K562 (cell line): ENCODE results near the gene TNFRSF6B. TPM values are rescaled to one million over a fixed set of nuclear protein-coding genes. Genes with fewer than 3 reads are reported as not detected.

Experiments used
- ARID3B ChIP-seq: fragments of 250-450 bp; sonication (Bioruptor Pico); IDR thresholded peaks from 2 replicates; pipeline ENCODE4 v1.4.0; 2020; ENCODE audit warnings: borderline replicate concordance
- IRF2 ChIP-seq: sonication (generic); formaldehyde crosslinking; IDR thresholded peaks from 2 replicates; pipeline ENCODE4 v1.8.1; 2022; ENCODE audit warnings: mild to moderate bottlenecking, missing genetic modification reagents
- KAT7 ChIP-seq: sonication (generic); formaldehyde crosslinking; IDR thresholded peaks from 2 replicates; pipeline ENCODE4 v1.8.0; 2022; ENCODE audit warnings: missing genetic modification reagents, mild to moderate bottlenecking, borderline replicate concordance
- MAZ ChIP-seq, 2 experiments: fragments of 450-650 bp in 1 of 2; sonication (generic) in 1 of 2; formaldehyde crosslinking; IDR thresholded peaks in 1 of 2; conservative IDR thresholded peaks in 1 of 2; 2 replicates each; pipeline versions ENCODE4 v1.4.0 to v1.5.0; 2020; ENCODE audit warnings: mild to moderate bottlenecking in 1 of 2, missing genetic modification reagents in 1 of 2
- MGA ChIP-seq: fragments of 450-650 bp; IDR thresholded peaks from 2 replicates; pipeline ENCODE4 v1.6.1; 2016; ENCODE audit warnings: mild to moderate bottlenecking, moderate library complexity
- POLR2AphosphoS5 ChIP-seq: IDR thresholded peaks from 2 replicates; pipeline ENCODE4 v1.6.1; 2011; ENCODE audit warnings: mild to moderate bottlenecking, low read depth, low read length, moderate library complexity; ENCODE audit not compliant: control insufficient read depth, insufficient read depth
- RBM22 ChIP-seq: fragments of 200-400 bp; formaldehyde crosslinking; IDR thresholded peaks from 2 replicates; pipeline ENCODE4 v1.6.1; 2018; ENCODE audit warnings: low read length, low read depth; ENCODE audit not compliant: poor library complexity, severe bottlenecking
- ZBTB2 ChIP-seq: fragments of 450-650 bp; IDR thresholded peaks from 2 replicates; pipeline ENCODE4 v1.6.1; 2016; ENCODE audit warnings: antibody characterized with exemption
- ZBTB8A ChIP-seq: fragments of 450-650 bp; IDR thresholded peaks from 2 replicates; pipeline ENCODE4 v1.6.1; 2018; ENCODE audit warnings: mild to moderate bottlenecking, moderate library complexity; ENCODE audit not compliant: partially characterized antibody
- ZFP30 ChIP-seq: fragments of 250-450 bp; sonication (Bioruptor Pico); IDR thresholded peaks from 2 replicates; pipeline ENCODE4 v1.8.0; 2022; ENCODE audit warnings: moderate library complexity, mild to moderate bottlenecking, inconsistent platforms, borderline replicate concordance
- ZNF121 ChIP-seq: sonication (generic); formaldehyde crosslinking; conservative IDR thresholded peaks from 2 replicates; pipeline ENCODE4 v1.8.0; 2022; ENCODE audit warnings: missing genetic modification reagents
- polyA plus RNA-seq, 8 experiments: library from polyadenylated mRNA; depleted of rRNA in 4 of 8; stranded (reverse) in 5 of 8; unstranded in 3 of 8; fragments of >200 nt; fragmentation: Nextera tagmentation in 2 of 8; fragmentation: Illumina TruSeq in 1 of 8; extraction: Ambion mirVana in 2 of 8; extraction: Trizol in 1 of 8; gene quantifications; 2 replicates each; pipeline versions ENCODE4 v1.2.1 to v1.2.3, GENCODE V29; 2011 to 2014; ENCODE audit warnings: inconsistent platforms in 1 of 8, missing spikeins in 1 of 8
- total RNA-seq, 7 experiments: library from RNA; depleted of rRNA in 6 of 7; stranded (reverse); fragments of >200 nt in 6 of 7; fragmentation: Illumina TruSeq in 2 of 7; extraction: Trizol in 2 of 7; gene quantifications; 2 replicates each; pipeline versions ENCODE4 v1.2.1 to v1.2.3, GENCODE V29; 2011 to 2021; ENCODE audit warnings: low replicate concordance in 1 of 7

Gene TNFRSF6B
- total and polyA plus RNA-seq, 9 of the 15 experiments (the other 6 are each of a cell fraction or from before 2014, with no cell fraction given) = 0.10 to 3.5 (median 0.32) TPM; not detected in 6

- TF ChIP-seq MGA = no peak
- no peak; a peak in 1 of 4 replicates for TF ChIP-seq MAZ (CRISPR knock-in tag; conservative IDR thresholded peaks at IDR 0.05 in 1 of 2, IDR thresholded peaks at IDR 0.05 in 1 of 2)
- TF ChIP-seq KAT7 (CRISPR knock-in tag) = no peak
- no peak for TF ChIP-seq ZFP30 (CRISPR knock-in tag)
- peak; percentile 34; the same call in 1 of the 2 replicates for TF ChIP-seq POLR2AphosphoS5
- no peak for TF ChIP-seq IRF2 (CRISPR knock-in tag)
- no peak for TF ChIP-seq ZNF121 (CRISPR knock-in tag)
- TF ChIP-seq ARID3B (CRISPR knock-in tag) = no peak
- peak; percentile 88 for TF ChIP-seq RBM22
- no peak for TF ChIP-seq ZBTB2
- no peak for TF ChIP-seq ZBTB8A
Measured at GRCh38 chr20:63699466-63700198, 3.2 kb downstream of the TNFRSF6B start (continued).
